ENCODE data around the gene BTBD9. TPM values are rescaled to one million over a fixed set of nuclear protein-coding genes. Genes with fewer than 3 reads are reported as not detected.

Gene BTBD9
- total RNA-seq, 1 experiment from 2014 or later, result 8.9 TPM

DNA sequence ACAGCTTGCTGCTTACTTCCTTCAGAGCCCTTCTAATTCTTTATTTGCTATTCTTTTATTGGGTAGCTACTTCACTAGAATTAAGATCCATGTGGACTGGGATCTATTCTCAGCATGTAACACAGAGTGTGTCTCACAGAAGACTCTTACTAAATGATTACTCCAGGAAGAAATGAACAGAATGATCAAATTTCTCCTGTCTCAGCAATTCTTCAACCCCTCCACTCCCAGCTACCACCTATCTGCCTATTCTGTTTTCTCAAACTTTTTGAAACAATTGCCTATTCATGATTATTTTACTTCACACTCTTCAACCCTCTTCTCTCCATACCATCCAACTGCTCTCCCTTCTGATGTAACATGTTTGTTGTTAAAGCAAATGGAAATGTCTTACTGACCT is 132.6 kb downstream of the BTBD9 start:
- H4K91ac ChIP-seq (ENCODE audit: insufficient read length, low read depth, low read length), result no peak overlapping the region
- no peak overlapping the region for H3T11ph ChIP-seq (ENCODE audit: low read length)
- H2BK15ac ChIP-seq (ENCODE audit: low read depth, low read length), result no peak overlapping the region
- H3K9me3 ChIP-seq (ENCODE audit: control insufficient read depth, low read depth, low read length), result no peaks in the 10 kb centered on the region
- H4K20me1 ChIP-seq (ENCODE audit: control insufficient read depth, insufficient read depth, insufficient read length), result no peaks in the 10 kb centered on the region
- H3K9ac ChIP-seq (ENCODE audit: extremely low read depth, insufficient read length, low read length), result no peak overlapping the region
- TF ChIP-seq CTCF (conservative IDR thresholded peaks at IDR 0.05), result no peak
- no peaks in the 10 kb centered on the region for H3K79me2 ChIP-seq (ENCODE audit: insufficient read depth, low read length)
- peaks cover 2% of the 10 kb centered on the region; the same call in 1 of the 2 replicates for H3K4me1 ChIP-seq (ENCODE audit: insufficient read depth, low read length)
- H3K23me2 ChIP-seq (ENCODE audit: insufficient read length, low read depth, low read length, poor library complexity, severe bottlenecking), result no peaks in the 10 kb centered on the region
- no peak overlapping the region for H3K4me3 Mint-ChIP-seq
- peaks cover 10 to 11% of the 10 kb centered on the region in 2 experiments for H3K4me1 Mint-ChIP-seq
- no peaks in the 10 kb centered on the region for H3K79me1 ChIP-seq (ENCODE audit: insufficient read depth, low read depth, low read length, poor library complexity, severe bottlenecking)
- H3K9me3 Mint-ChIP-seq, result no peaks in the 10 kb centered on the region
- no peak overlapping the region for H3K56ac ChIP-seq (ENCODE audit: insufficient read length, low read depth, low read length)
- H4K8ac ChIP-seq (replicated peaks; ENCODE audit: insufficient read length, low read depth, low read length), result no peak overlapping the region
- no peak overlapping the region for H3K14ac ChIP-seq (ENCODE audit: insufficient read depth, low read length)
- no peak overlapping the region for H2AFZ ChIP-seq (ENCODE audit: low read length)
- H3K4ac ChIP-seq (ENCODE audit: low read depth, low read length), result no peak overlapping the region
- no peak overlapping the region for H3K18ac ChIP-seq (ENCODE audit: insufficient read length, low read depth, low read length)
- H3K23ac ChIP-seq (ENCODE audit: insufficient read length, low read depth, low read length), result no peak overlapping the region
- no peak overlapping the region for H2BK20ac ChIP-seq (ENCODE audit: low read depth, low read length, poor library complexity, severe bottlenecking)
- H2BK12ac ChIP-seq (ENCODE audit: insufficient read length, low read depth, low read length), result no peak overlapping the region
- no peak overlapping the region for H2AK5ac ChIP-seq (ENCODE audit: insufficient read length, low read length)
- H2BK120ac ChIP-seq (ENCODE audit: low read depth, low read length, poor library complexity, severe bottlenecking), result no peak overlapping the region
- H3K4me2 ChIP-seq (ENCODE audit: insufficient read depth, insufficient read length, low read length), result no peak overlapping the region
- no peaks in the 10 kb centered on the region for H3K36me3 Mint-ChIP-seq (ENCODE audit: insufficient read depth in 1 of 3, low read depth in 3 of 3)
- H3K27me3 ChIP-seq (ENCODE audit: insufficient read depth, low read length), result no peaks in the 10 kb centered on the region
- H4K5ac ChIP-seq (ENCODE audit: insufficient read length, low read depth, low read length), result no peak overlapping the region
- H2BK5ac ChIP-seq (ENCODE audit: insufficient read length, low read length), result no peak overlapping the region
- no peak for DNase-seq
- no peak overlapping the region for H3K27ac Mint-ChIP-seq
- H3K27ac ChIP-seq (ENCODE audit: insufficient read length, low read depth, low read length), result no peak overlapping the region
- H3K27me3 Mint-ChIP-seq (ENCODE audit: low read depth), result no peaks in the 10 kb centered on the region

Data from H9 (cell line).